Calu3 (cell line): Measurements from ENCODE around the gene RARRES2. TPM values are rescaled to one million over a fixed set of nuclear protein-coding genes. Genes with fewer than 3 reads are reported as not detected.

Source experiments
- BruUV-seq: library from RNA; stranded (reverse); fragments of 400-500 nt; replicated peaks from 2 replicates; lab custom pipeline; 2021; lab: Mats Ljungman, UMichigan
- CTCF ChIA-PET: fragments of 300-600 bp; sonication (Branson Sonifier 250); formaldehyde crosslinking; loops from one replicate; lab custom pipeline; 2022; ENCODE audit warnings: antibody characterized with exemption; lab: Charles Lee
- DNase-seq: peaks from one replicate; pipeline ENCODE4 v3.0.0; 2022
- H3K27ac Mint-ChIP-seq: one replicate; pipeline ENCODE4 v1.8.0; 2022; ENCODE audit warnings: mixed read lengths; ENCODE audit not compliant: unreplicated experiment
- H3K27me3 Mint-ChIP-seq: one replicate; pipeline ENCODE4 v1.8.0; 2022; ENCODE audit warnings: mixed read lengths; ENCODE audit not compliant: unreplicated experiment
- H3K36me3 Mint-ChIP-seq: one replicate; pipeline ENCODE4 v1.8.0; 2022; ENCODE audit warnings: mild to moderate bottlenecking, moderate library complexity, mixed read lengths; ENCODE audit not compliant: insufficient read depth, unreplicated experiment
- H3K4me1 Mint-ChIP-seq: one replicate; pipeline ENCODE4 v1.8.0; 2022; ENCODE audit warnings: mild to moderate bottlenecking, low read depth, mixed read lengths; ENCODE audit not compliant: unreplicated experiment
- H3K4me3 Mint-ChIP-seq: one replicate; pipeline ENCODE4 v1.8.0; 2022; ENCODE audit warnings: mild to moderate bottlenecking, low read depth, moderate library complexity, mixed read lengths; ENCODE audit not compliant: unreplicated experiment
- H3K9me3 Mint-ChIP-seq: one replicate; pipeline ENCODE4 v1.8.0; 2022; ENCODE audit warnings: low read depth, mixed read lengths; ENCODE audit not compliant: unreplicated experiment
- CTCF ChIP-seq: fragments of 200-600 bp; IDR thresholded peaks from one replicate; pipeline ENCODE4 v1.8.0; 2022; ENCODE audit warnings: antibody characterized with exemption; ENCODE audit not compliant: unreplicated experiment
- intact Hi-C: fragments of 100-400 bp; cut with micrococcal nuclease; formaldehyde crosslinking; loops from one replicate; pipeline ENCODE4 v1.10.0; 2022; ENCODE audit not compliant: unreplicated experiment
- total RNA-seq: library from RNA; stranded (reverse); gene quantifications from 2 replicates; pipeline ENCODE4 v1.2.3, GENCODE V29; 2022

RARRES2 gene
- total RNA-seq, 1 experiment from 2014 or later = 13.0 TPM

- TF ChIP-seq CTCF = no peak
- CTCF ChIA-PET = no interaction called here
- BruUV-seq = no TSS peak
- no peaks in the 10 kb centered on the region for H3K27me3 Mint-ChIP-seq
- peaks cover 19% of the 10 kb centered on the region for H3K4me1 Mint-ChIP-seq
- H3K36me3 Mint-ChIP-seq = peaks cover 36% of the 10 kb centered on the region
- DNase-seq = no peak
- peaks cover 3% of the 10 kb centered on the region for H3K9me3 Mint-ChIP-seq
- H3K4me3 Mint-ChIP-seq = no peak overlapping the region
- intact Hi-C loops = no loop called here
- H3K27ac Mint-ChIP-seq = no peak overlapping the region
Observed at GRCh38 chr7:150311711-150312110, 29.7 kb downstream of the RARRES2 start.

GRCh38 chr7:150311146-150311545, 30.3 kb downstream of the RARRES2 start:
- no peak overlapping the region for H3K27ac Mint-ChIP-seq
- BruUV-seq = no TSS peak
- no peak for DNase-seq
- peaks cover 36% of the 10 kb centered on the region for H3K36me3 Mint-ChIP-seq
- peaks cover 3% of the 10 kb centered on the region for H3K9me3 Mint-ChIP-seq
- H3K4me3 Mint-ChIP-seq = no peak overlapping the region
- intact Hi-C loops = no loop called here
- peaks cover 19% of the 10 kb centered on the region for H3K4me1 Mint-ChIP-seq
- CTCF ChIA-PET = no interaction called here
- TF ChIP-seq CTCF = no peak
- H3K27me3 Mint-ChIP-seq = no peaks in the 10 kb centered on the region

DNA sequence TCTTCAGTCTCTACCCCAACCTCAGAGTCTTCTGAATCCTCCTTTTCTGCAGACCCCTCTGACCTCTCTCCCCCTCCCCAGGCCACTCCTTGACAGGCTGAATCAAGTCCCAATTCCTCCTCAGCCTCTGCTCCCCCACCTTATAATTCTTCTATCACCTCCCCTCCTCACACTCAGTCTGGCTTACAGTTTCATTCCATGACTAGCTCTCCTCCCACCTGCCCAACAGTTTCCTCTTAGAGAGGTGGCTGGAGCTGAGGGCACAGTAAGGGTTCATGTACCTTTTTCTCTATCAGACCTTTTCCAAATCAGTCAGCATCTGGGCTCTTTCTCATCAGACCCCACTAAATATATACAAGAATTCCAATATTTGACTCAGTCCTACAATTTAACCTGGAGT, 32.9 kb downstream of the RARRES2 start:
- H3K4me1 Mint-ChIP-seq = peaks cover 30% of the 10 kb centered on the region

DNA sequence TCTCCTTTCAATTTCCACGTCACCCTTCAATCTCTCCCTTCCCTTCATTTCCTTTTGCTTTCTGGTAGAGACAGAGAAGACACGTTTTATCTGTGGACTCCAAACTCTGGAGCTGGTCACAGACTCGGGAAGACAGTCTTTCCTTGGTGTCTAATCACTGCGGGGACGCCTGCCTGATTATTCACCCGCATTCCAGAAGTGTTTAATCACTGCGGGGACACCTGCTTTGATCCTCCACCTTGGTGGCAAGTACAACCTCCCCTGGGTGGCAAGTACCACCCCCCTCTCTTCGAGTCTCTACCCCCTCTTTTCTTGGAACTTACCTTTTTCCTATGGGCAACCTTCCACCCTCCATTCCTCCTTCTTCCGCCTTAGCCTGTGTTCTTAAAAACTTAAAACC, 33.5 kb downstream of the RARRES2 start:
- H3K9me3 Mint-ChIP-seq = peaks cover 7% of the 10 kb centered on the region
- intact Hi-C loops = no loop called here
- CTCF ChIA-PET = interaction anchor here (0.6 kb wide), 1 partner anchor 617 kb away, joined by 3 read pairs; no protein-coding TSS in a partner anchor
- peaks cover 21% of the 10 kb centered on the region for H3K36me3 Mint-ChIP-seq
- no peaks in the 10 kb centered on the region for H3K27me3 Mint-ChIP-seq
- H3K27ac Mint-ChIP-seq = peak overlapping the region; percentile 76
- H3K4me3 Mint-ChIP-seq = peak overlapping the region; percentile 16
- peaks cover 34% of the 10 kb centered on the region for H3K4me1 Mint-ChIP-seq
- no TSS peak for BruUV-seq
- no peak for TF ChIP-seq CTCF
- DNase-seq = no peak

More for the DNA sequence above, 32.9 kb downstream of the RARRES2 start:
- intact Hi-C loops = no loop called here
- Mint-ChIP-seq H3K9me3 (peaks cover 7% of the 10 kb centered on the region), H3K4me3 (peak overlapping the region; percentile 16), H3K36me3 (peaks cover 27% of the 10 kb centered on the region), H3K27me3 (no peaks in the 10 kb centered on the region), H3K27ac (peak overlapping the region; percentile 76)
- DNase-seq = no peak
- no peak for TF ChIP-seq CTCF
- BruUV-seq = no TSS peak
- CTCF ChIA-PET = interaction anchor here (0.6 kb wide), 1 partner anchor 617 kb away, joined by 3 read pairs; no protein-coding TSS in a partner anchor
